Gastrocnemius medialis (tissue), 4 donors: Measurements from ENCODE around the gene KCNQ4. TPM values are rescaled to one million over a fixed set of nuclear protein-coding genes. Genes with fewer than 3 reads are reported as not detected.

Experiments used
- ATAC-seq, 2 donors: fragments of 150-250 bp; one replicate each; pipeline ENCODE4 v1.9.1; 2016
- DNase-seq, 2 donors: peaks; one replicate each; pipeline ENCODE4 v3.0.0-alpha.2; 2019
- H3K27ac ChIP-seq, 4 donors: fragments of 200-600 bp; sonication (generic); 1 replicate in 1 of 4; 2 replicates in 3 of 4; pipeline ENCODE4 v1.5.1; 2016 to 2018; ENCODE audit warnings: mild to moderate bottlenecking in 2 of 4, moderate library complexity in 1 of 4
- H3K27me3 ChIP-seq, 3 donors: fragments of 200-600 bp; sonication (generic) in 2 of 3; 1 replicate in 1 of 3; 2 replicates in 2 of 3; pipeline versions ENCODE4 v1.5.1 to v1.6.0; 2016 to 2019; ENCODE audit warnings: mild to moderate bottlenecking in 1 of 3, moderate library complexity in 1 of 3
- H3K36me3 ChIP-seq, 2 donors: fragments of 200-600 bp; sonication (generic) in 1 of 2; one replicate each; pipeline ENCODE4 v1.5.1; 2017 to 2018
- H3K4me1 ChIP-seq, 2 donors: fragments of 200-600 bp; sonication (generic) in 1 of 2; one replicate each; pipeline ENCODE4 v1.5.1; 2016 to 2017; ENCODE audit warnings: mild to moderate bottlenecking in 2 of 2
- H3K4me3 ChIP-seq, 4 donors: fragments of 200-600 bp; sonication (generic) in 3 of 4; 1 replicate in 1 of 4; 2 replicates in 3 of 4; pipeline ENCODE4 v1.5.1; 2016 to 2019; ENCODE audit warnings: mild to moderate bottlenecking in 2 of 4
- H3K9me3 ChIP-seq, 3 donors: fragments of 200-600 bp; sonication (generic) in 2 of 3; 1 replicate in 1 of 3; 2 replicates in 2 of 3; pipeline ENCODE4 v1.5.1; 2016 to 2019
- POLR2A ChIP-seq, 2 donors: fragments of 450-650 bp; IDR thresholded peaks; one replicate each; pipeline ENCODE4 v1.6.1; 2017; ENCODE audit warnings: antibody characterized with exemption in 2 of 2, mild to moderate bottlenecking in 2 of 2, moderate library complexity in 2 of 2
- in situ Hi-C, 4 donors: fragments of 200-750 bp; cut with MboI; loops; one replicate each; pipeline versions ENCODE4 v1.15.0 to v1.8.0; 2017; ENCODE audit warnings: low sequenced_read_pairs in 4 of 4
- intact Hi-C: fragments of 100-400 bp; cut with DNase I; formaldehyde crosslinking; loops from one replicate; pipeline ENCODE4 v1.15.1; 2023; ENCODE audit warnings: low total_unique reads
- total RNA-seq, 4 donors: library from RNA; depleted of rRNA; stranded (reverse); fragments of >200 nt; gene quantifications; one replicate each; pipeline versions ENCODE4 v1.1.0 to v1.2.3, GENCODE V29; 2016
- TF ChIP-seq, protein P1 (sequence below), 5 experiments: fragments of 450-650 bp in 3 of 5; fragments of 200-600 bp in 2 of 5; sonication (generic) in 2 of 5; IDR thresholded peaks in 4 of 5; conservative IDR thresholded peaks in 1 of 5; 1 replicate in 4 of 5; 2 replicates in 1 of 5; pipeline ENCODE4 v1.5.1; 2016 to 2019; ENCODE audit warnings: antibody characterized with exemption in 5 of 5, mild to moderate bottlenecking in 3 of 5, moderate library complexity in 3 of 5

KCNQ4 gene
- total RNA-seq, 4 donors from 2014 or later: 2.9 to 8.2 (median 3.5) TPM

- DNase-seq (no peak), ATAC-seq (peak; percentile 40 to 43)
- Histone ChIP-seq H3K27ac (peak overlapping the region; percentile 79 to 93 (median 85)), H3K27me3 (no peaks in the 10 kb centered on the region), H3K9me3 (no peaks in the 10 kb centered on the region), H3K36me3 (no peaks in the 10 kb centered on the region), H3K4me1 (peaks cover 0 to 24% of the 10 kb centered on the region in 2 donors), H3K4me3 (peak overlapping the region; percentile 50 to 58 (median 53))
- TF ChIP-seq POLR2A (IDR thresholded peaks at IDR 0.05): no peak
- TF ChIP-seq, protein P1, sequence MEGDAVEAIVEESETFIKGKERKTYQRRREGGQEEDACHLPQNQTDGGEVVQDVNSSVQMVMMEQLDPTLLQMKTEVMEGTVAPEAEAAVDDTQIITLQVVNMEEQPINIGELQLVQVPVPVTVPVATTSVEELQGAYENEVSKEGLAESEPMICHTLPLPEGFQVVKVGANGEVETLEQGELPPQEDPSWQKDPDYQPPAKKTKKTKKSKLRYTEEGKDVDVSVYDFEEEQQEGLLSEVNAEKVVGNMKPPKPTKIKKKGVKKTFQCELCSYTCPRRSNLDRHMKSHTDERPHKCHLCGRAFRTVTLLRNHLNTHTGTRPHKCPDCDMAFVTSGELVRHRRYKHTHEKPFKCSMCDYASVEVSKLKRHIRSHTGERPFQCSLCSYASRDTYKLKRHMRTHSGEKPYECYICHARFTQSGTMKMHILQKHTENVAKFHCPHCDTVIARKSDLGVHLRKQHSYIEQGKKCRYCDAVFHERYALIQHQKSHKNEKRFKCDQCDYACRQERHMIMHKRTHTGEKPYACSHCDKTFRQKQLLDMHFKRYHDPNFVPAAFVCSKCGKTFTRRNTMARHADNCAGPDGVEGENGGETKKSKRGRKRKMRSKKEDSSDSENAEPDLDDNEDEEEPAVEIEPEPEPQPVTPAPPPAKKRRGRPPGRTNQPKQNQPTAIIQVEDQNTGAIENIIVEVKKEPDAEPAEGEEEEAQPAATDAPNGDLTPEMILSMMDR (IDR thresholded peaks at IDR 0.05 in 4 of 5, conservative IDR thresholded peaks at IDR 0.05 in 1 of 5): no peak
- intact Hi-C loops: loop anchor here (5.0 kb wide), 2 partner anchors 78 to 92 kb away; partner anchors contain the start of genes CITED4 and NFYC
- in situ Hi-C loops: no loop called here
Measured at GRCh38 chr1:40784141-40784770, 669 bp downstream of the KCNQ4 start.

GRCh38 chr1:40784771-40785151 lies 1.2 kb downstream of the KCNQ4 start:
- Histone ChIP-seq H3K4me1 (peaks cover 0 to 24% of the 10 kb centered on the region in 2 donors), H3K9me3 (no peaks in the 10 kb centered on the region), H3K27ac (peak overlapping the region; percentile 79 to 93 (median 85)), H3K27me3 (no peaks in the 10 kb centered on the region), H3K4me3 (peak overlapping the region; percentile 50 to 58 (median 53)), H3K36me3 (no peaks in the 10 kb centered on the region)
- DNase-seq (peak in 1 of 2 donors; percentile 46), ATAC-seq (peak; percentile 35 to 55)
- peak in 1 of 2 donors; percentile 14 for TF ChIP-seq POLR2A (IDR thresholded peaks at IDR 0.05)
- TF ChIP-seq, protein P1 (IDR thresholded peaks at IDR 0.05 in 4 of 5, conservative IDR thresholded peaks at IDR 0.05 in 1 of 5): no peak
- intact Hi-C loops (loop anchor here (5.0 kb wide), 2 partner anchors 78 to 92 kb away; partner anchors contain the start of genes CITED4 and NFYC), in situ Hi-C loops (no loop called here)

GRCh38 chr1:40785446-40785845 lies 1.9 kb downstream of the KCNQ4 start:
- Histone ChIP-seq H3K4me3 (no peak overlapping the region), H3K9me3 (no peaks in the 10 kb centered on the region), H3K27ac (peak overlapping the region; percentile 79 to 93 (median 85)), H3K36me3 (no peaks in the 10 kb centered on the region), H3K27me3 (no peaks in the 10 kb centered on the region), H3K4me1 (peaks cover 0 to 24% of the 10 kb centered on the region in 2 donors)
- TF ChIP-seq POLR2A (IDR thresholded peaks at IDR 0.05): no peak
- TF ChIP-seq, protein P1 (IDR thresholded peaks at IDR 0.05 in 4 of 5, conservative IDR thresholded peaks at IDR 0.05 in 1 of 5): no peak
- ATAC-seq: no peak
- in situ Hi-C loops (no loop called here), intact Hi-C loops (no loop called here)
- no peak for DNase-seq

GRCh38 chr1:40786171-40786994 lies 2.8 kb downstream of the KCNQ4 start:
- intact Hi-C loops (no loop called here), in situ Hi-C loops (no loop called here)
- H3K27me3 ChIP-seq: no peaks in the 10 kb centered on the region
- H3K4me3 ChIP-seq: no peak overlapping the region
- TF ChIP-seq, protein P1 (IDR thresholded peaks at IDR 0.05 in 4 of 5, conservative IDR thresholded peaks at IDR 0.05 in 1 of 5): no peak
- TF ChIP-seq POLR2A (IDR thresholded peaks at IDR 0.05): no peak
- peak overlapping the region in 2 of 4 donors; percentile 4 to 84 for H3K27ac ChIP-seq
- H3K36me3 ChIP-seq: no peaks in the 10 kb centered on the region
- DNase-seq: no peak
- no peaks in the 10 kb centered on the region for H3K9me3 ChIP-seq
- H3K4me1 ChIP-seq: peaks cover 0 to 24% of the 10 kb centered on the region in 2 donors
- no peak for ATAC-seq
